HG03045 (cell line): ENCODE results near the gene RWDD4.

Experiments
- ATAC-seq: cut with Tn5 transposase; IDR thresholded peaks from one replicate; pipeline ENCODE4 v1.9.1; 2021; ENCODE audit warnings: mild to moderate bottlenecking, moderate library complexity; ENCODE audit not compliant: unreplicated experiment

Gene RWDD4

DNA sequence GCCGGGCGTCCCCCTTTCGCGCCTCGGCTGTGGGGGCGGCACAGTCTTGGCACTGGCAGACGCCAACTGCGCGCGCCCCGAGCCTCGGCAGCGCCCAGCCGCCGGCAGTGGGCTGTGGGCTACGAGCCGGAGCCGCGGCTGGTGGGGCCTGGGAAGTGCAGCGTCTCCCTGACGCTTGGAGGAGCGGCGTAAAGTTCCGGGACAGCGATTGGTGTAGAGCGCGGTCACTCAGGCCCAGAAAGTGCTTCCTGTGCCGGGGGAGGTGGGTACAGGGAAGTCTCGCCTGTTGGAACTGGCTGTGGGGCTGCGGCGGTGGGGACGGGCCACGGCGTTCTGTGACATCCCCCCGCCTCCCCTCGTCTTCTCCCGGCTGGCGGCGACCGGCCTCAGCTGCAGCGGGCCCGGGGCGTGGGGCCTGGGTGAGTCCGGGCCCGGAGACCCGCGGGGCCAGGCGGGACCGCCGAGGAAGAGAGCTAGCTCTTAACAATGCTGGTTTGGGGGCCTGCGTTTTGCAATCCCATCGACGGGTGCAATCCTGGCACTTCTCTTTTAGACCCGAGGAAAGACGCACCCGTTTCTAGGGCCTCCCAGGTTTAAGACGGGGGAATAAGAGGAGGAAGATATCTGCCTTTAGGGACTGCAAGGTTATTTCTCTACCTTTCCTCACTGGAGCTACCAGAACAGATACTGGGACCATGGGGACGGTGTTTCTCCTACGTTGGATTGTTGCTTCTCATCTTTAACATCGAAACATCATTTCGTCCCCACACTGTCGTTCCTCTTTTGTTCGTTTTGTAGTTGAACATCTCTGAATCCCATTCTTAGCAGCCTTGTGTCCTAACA, at the start of gene RWDD4, which contains the start of gene TRAPPC11:
Gene RWDD4, minus strand, starts transcription at position 157 of the 843 bp plus-strand sequence. CDS start 233 bp downstream, outside the sequence.
Gene TRAPPC11, plus strand, starts transcription at position 265 of the 843 bp plus-strand sequence. CDS start 4,575 bp downstream, outside the sequence.
- peak; percentile 100 for ATAC-seq

DNA sequence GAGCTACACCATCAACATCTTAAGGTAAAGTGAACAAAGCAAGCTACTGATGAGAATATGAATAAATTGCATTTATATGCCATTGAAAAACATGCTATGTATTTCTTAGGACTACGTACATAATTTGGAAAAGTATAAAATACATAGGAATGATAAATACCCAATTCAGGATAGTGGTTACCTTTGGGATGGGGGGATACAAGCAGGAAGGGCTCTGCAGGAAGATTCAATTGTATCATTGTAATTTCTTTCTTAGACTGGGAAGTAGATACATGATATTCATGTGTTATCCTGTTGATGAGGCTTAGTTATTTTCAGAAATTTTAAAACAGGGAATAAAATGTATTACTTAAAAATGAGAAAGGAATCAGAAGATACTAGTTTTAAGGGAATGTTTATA, 43.5 kb upstream of the RWDD4 start:
- ATAC-seq, result no peak

DNA sequence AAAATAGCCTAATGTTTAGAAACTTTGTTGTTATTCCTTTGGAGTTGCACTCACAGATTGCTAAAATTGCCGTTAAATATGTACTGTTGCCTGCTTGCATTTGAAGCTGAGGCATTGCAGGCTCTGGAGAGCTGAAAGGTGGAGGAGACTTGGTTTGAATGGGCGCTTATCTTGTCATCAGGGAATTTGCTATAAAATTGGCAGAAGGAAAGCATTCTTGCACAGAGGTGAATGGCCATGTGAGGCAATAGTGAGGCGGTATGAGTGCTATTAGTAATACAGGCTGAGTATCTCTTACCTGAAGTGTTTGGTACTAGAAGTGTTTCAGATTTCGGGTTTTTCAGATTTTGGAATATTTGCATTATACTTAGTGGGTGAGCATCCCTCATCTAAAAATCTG, 41.4 kb upstream of the RWDD4 start:
- ATAC-seq, result no peak

DNA sequence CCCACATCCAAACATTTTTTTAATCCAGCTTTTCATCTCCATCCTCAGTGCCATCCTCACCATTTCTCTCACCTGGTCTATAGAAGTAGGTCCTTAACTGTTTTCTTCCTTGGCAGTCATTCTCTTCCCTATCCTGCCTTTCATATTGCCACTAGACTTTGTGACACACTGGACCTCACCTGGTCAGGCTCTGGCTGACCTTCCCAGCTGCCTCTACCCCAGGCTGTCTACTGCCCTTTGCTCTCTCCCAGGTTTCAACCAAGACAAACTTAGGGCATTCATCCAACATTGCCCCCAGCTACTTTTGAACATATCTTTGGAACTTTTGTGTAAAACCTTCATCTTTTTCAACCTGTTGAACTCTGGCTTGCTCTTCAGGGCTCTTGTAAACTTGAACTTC, 39.9 kb upstream of the RWDD4 start:
- ATAC-seq, result no peak

DNA sequence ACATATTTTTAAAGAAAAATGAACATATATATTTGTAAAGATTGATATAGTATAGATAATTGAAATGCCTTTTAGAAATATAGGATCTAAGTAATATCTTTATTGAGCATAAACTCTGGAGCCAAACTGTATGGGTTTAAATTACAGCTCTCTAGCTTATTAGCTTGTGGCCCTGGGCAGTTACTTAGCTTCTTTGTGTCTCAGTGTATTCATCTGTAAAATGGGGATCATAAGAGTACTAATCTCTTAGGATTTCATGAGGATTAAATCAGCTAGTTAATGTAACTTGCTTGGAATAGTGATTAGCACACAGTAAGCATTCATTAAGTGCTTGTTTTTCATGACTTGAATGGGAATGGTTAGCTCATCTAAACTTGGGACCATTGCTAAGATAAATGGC, 32.9 kb upstream of the RWDD4 start:
- ATAC-seq, result no peak

DNA sequence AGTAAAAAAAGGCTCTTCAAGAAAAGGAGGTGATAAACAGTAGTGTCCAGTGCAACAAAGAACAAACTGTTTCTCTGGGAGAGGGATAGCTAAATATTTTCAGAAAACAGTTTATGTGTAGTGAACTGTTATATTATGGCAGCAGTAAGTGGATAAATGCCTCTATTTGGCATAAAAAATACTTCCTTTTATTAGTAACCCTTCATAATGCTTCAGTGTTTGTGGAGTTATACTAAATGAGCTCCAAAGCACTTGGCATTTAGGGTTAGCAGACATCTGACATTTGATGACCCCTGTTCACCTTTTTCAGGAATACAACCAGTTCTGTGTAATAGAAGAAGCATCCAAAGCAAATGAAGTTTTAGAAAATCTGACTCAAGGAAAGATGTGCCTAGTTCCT, 32.0 kb upstream of the RWDD4 start:
- ATAC-seq, result no peak

DNA sequence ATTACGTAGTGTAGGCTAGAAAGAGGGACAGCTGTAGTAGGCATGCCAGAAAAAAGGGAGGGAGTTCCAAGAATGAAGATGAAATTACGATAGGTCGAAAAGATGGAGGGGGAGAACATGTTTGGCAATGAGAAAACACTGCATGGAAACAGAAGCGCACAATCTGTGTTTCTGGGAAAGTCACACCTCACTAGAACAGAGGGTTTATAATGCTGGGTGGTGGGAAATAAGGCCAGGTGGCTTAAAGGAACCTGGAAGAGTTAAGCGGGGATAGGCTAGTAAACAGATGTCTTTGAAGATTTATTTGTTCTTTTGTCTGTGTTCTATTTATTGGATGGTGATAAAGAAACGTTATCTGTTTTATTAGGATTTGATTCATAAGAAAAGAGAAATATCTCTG, 29.2 kb upstream of the RWDD4 start:
- ATAC-seq, result no peak

DNA sequence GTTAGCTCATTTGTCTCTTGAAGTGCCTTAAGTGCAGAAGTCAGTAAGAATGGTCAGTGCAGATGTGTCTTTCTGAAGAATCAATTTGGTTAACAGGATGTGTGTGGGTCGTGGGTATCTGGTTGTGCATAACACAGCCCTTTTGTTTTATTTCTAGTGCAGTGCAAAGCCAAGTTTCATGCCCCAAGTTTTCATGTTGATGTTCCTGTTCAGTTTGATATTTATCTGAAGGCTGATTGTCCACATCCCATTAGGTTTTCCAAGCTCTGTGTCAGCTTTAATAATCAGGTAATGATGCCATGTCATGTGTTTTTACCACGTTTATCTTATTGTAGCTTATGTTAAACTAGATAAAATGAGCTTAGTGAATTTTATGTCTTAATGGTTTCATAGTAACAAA, 27.5 kb upstream of the RWDD4 start:
- no peak for ATAC-seq

DNA sequence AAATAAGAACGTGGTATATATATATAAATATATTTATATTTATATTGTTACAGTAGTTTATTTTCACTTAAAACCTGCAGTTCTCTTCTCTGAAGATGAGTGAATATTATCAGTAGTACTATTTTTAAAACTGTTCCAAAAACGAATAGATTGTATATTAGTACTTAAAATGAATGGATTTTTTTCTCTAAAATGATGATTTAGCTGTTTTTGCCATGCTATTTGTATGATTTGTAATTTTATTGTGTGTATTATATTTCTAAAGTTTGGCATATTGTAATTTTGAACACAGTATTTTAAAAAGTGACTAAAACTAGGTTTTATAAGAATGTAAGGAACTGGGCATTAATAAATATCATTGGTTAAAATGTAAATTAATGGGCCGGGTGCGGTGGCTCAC, 22.1 kb upstream of the RWDD4 start:
- ATAC-seq, result no peak

DNA sequence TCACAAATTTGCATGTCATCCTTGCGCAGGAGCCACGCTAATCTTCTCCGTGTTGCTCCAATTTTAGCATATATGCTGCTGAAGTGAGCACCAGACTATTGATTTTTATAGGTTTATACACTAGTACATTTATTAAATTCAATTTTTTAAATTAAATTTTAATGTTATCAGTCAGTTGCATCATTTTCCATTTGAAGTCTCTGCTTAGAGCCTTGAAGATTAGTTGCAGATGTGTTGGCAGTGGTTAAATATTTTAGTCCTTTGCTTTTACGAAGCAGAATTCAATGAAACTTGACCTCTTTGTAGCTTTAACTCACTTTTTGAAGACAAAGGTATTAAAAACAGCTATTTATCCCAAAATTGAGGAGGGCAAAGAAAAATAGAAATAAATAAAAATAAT, 16.6 kb upstream of the RWDD4 start:
- ATAC-seq, result no peak

DNA sequence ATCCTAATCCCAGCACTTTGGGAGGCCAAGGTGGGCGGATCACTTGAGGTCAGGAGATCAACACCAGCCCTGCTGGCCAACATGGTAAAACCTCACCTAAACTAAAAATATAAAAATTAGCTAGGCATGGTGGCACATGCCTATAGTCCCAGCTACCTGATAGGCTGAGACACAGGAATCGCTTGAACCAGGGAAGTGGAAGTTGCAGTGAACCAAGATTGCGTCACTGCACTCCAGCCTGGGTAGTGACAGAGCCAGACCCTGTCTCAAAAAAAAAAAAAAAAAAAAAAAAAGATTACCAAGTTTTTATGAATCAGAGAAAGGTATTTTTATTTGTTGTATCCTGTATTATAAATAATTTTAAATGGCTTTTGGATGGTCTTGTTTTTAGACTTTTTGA, 15.2 kb upstream of the RWDD4 start:
- ATAC-seq, result no peak

DNA sequence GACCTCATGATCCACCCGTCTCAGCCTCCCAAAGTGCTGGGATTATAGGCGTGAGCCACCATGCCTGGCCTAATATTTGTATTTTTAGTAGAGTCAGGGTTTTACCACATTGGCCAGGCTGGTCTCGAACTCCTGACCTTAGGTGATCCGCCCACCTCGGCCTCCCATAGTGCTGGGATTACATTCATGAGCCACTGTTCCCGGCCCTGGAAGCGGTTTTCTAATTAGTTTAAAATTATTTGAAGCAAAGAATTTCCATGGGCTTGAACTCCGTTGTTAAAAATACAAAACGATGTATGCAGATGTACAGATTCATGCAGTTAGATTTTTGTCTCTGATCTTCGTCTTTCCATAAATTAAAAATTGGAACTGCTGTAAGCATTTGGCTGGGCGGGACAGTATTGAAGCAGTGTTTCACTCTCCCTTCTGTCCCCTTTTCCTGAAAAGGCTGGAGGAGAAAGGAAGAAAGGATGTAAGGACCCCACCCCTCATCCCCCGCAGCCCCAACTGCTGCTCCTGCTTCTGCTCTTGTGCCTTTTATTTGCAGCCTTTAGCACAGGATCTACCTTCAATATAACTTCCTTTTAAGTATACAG, 12.1 kb upstream of the RWDD4 start:
- ATAC-seq, result no peak

DNA sequence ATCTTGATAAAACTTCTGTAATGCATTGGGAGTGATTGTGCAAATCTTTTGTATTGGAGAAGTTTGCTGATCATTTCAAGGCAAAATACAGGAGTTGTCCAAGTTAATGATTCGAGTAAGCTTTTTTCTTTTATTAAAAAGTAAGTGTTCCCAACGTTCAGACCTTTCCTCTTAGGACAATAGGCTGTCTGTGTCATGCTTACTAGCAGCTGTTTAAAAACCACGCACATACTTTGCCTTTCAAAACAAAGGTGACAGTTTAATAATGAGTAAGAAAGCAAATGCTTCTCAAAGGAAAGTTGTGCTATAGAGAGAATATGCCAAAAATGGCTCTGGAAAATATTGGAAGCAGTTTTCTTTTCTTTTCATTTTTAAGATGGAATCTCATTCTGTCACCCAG, 11.3 kb upstream of the RWDD4 start:
- no peak for ATAC-seq

DNA sequence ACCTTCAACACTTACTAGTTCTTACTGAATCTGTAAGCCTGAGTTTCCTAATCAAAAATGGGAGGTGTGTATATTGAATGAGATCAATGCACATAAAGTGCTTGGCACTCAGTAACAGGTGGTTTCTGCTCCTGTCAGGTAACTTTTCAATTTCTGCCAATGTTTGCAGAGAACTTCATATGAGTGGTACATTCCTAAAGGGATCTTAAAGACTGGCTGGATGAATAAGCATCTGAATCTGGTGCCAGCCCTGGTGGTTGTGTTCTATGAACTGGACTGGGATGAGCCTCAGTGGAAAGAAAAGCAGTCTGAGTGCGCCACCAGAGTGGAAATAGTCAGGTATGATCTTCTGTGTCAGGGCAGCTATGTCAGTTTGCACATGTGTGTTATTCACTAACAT, 7.1 kb upstream of the RWDD4 start:
- ATAC-seq, result no peak

DNA sequence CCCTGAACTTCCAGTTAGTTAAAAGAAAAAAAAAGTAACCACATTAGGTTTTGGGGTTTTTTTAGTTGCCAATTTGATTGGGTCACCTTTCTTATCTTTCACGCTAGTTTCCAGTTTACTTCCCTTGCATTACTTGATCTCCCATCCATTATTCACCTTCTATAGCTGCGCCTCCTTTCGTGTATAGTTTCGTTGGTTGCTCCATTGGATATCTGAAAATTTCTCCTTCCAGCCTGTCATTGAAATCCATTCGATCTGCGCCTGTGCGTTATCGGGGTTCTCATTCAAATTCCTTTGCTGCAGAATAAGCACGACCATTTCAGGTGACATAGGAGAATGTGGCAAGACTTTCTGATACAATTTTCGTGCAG, 872 bp upstream of the RWDD4 start:
- ATAC-seq, result no peak

DNA sequence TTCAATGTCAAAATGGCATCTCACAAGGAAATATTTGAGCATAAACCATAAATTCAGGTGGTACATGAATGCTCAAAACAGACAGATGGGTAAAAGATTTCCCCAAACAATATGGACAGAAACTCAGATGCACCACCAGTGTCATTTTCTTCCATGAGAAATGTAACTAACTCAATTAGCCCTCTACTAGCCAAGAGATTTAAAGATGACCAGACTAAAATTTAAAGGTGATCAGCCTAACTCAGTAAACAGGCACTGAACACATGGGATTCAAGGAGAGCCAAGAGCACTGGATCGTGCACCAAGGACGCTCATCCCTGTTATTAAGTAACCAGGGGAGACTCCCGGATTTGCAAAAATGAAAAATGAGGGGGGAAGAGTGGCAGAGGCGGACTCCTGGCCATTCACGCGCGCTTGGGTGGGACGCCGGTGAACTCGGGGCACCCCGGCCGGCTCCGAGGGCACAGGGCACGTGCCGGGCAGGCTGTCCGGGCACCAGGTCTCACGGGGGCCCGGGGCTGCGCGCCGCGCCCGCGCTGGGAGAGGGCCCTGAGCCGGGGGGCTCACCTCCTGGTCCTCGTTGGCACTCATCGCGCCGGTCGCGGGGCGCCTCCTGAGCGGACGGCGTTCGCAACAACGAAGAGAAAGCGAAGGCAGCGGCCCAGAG, 490 bp downstream of the RWDD4 start:
- peak; percentile 30 for ATAC-seq

DNA sequence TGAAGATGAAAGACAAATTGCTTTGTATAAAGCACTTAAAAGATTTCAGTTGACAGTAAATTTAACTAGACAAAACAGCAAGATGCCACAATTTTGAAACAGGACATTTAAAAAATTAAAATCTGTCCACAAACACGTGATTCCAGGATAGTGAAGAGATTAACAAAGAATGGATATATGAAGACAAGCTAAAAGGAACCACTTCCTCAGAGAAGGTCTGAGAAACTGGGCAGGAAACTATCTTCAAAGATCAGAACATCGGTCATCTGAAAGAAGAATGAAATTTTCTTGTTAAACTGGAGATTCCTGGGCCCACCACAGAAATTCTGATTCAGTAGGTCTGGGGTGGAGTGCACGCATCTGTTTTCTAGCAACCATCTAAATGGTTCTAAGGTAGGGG, 1.4 kb downstream of the RWDD4 start:
- ATAC-seq, result no peak

DNA sequence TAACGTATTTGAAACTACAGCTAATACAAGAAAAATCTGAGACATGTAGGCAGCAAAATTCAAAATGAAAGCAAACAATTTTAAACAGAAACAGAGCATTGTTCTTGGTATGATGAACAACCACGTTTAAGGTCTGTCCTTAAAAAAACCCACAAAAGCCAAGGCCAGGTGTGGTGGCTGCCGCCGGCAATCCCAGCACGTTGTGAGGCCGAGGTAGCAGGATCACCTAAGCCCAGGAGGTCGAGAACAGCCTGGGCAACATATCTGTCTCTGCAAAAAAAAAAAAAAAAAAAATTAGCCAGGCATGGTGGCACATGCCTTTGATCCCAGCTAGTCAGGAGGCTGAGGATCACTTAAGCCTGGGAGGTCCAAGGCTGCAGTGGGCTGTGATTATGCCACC, 13.7 kb downstream of the RWDD4 start:
- no peak for ATAC-seq

DNA sequence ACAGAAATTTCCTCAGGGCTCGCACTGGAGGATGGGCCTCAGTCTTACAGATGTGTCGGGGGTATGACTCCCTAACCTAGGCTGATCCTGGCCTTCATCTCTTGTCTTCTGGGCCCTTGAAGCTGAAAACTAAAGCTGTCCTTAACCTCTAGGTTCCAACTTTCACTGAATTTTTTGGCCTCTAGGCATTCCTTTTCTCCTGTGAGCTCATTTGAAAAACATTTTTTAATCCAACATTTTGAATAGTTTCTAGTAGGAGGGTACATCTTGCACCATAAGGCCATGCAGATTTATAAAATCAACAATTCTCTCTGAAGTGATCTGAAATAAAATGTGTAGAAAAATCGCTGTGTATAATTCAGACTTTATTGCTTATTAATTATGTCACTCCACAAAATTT, 19.7 kb downstream of the RWDD4 start:
- ATAC-seq, result no peak

DNA sequence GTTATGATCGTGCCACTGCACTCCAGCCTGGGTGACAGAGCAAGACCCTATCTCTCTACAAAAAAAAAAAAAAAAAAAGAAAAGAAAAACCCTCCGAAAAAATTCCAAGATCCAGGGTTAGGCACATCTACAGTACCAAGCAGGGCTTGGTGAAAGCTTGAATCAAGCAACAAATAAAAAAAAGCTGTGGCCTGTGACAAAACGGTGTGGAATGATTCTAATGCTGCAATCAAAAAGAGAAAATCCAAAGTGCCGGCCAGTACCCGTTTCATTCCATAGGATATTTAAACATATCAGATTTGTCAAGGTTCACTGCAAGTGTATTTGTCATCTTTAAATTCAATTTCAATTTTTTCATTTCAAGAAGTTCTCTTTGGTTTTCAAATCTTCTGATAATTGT, 20.5 kb downstream of the RWDD4 start:
- no peak for ATAC-seq

DNA sequence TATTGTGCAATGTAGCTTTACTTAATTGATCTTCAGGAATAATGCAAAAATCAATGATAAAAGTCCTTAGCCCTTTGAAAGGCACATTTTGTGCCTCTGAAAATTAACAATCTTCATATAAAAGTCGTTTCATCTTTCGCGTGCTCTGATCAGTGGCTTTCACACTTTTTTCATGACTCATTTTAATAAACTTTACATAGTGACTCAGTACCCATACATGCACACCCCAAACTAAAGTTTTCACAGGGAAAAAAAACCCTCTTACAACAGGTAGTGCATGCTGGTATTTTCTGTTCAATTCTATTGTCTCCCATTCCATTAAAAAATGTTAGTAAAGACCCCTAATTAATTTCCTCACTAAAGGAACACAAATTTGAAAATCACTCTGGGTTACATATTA, 21.5 kb downstream of the RWDD4 start:
- ATAC-seq, result no peak

DNA sequence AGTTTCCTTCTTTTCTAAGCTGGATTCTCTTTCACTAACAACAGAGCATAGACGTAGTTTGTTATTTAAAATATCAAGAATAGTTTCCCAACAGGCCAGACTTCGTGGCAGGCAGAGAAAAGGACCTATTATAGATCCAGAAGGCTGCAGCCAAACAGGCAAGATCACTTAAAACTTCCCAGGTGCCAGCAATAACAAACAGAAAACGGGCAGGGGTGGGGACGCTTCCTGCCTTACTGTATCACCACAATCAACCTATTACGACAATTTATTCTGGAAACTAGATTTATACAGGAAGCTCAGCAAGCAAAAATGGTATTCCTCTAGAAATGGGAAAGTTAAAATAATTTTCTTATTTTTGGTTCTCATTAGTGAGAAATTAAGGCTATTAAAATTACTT, 22.1 kb downstream of the RWDD4 start:
- no peak for ATAC-seq
